ENCODE results near the gene MSANTD2. TPM values are rescaled to one million over a fixed set of nuclear protein-coding genes. Genes with fewer than 3 reads are reported as not detected.

The MSANTD2 gene
- total and polyA plus RNA-seq, 9 of the 15 experiments (the other 6 are each of a cell fraction or from before 2014, with no cell fraction given) = 1.3 to 9.9 (median 5.3) TPM

- in situ Hi-C loops (cut with MboI) = no loop called here
- no peaks in the 10 kb centered on the region for H4K20me1 ChIP-seq (replicated peaks; ENCODE audit: control insufficient read depth, insufficient read depth, low read length)
- H3K9me1 ChIP-seq (ENCODE audit: control insufficient read depth, insufficient read depth, low read length) = no peaks in the 10 kb centered on the region
- H3K27ac ChIP-seq (ENCODE audit: extremely low read depth, low read depth, low read length) = no peak overlapping the region
- no peaks in the 10 kb centered on the region for H3K9me3 ChIP-seq (replicated peaks; ENCODE audit: control insufficient read depth, insufficient read depth, low read depth, low read length)
- H3K79me2 ChIP-seq (ENCODE audit: control insufficient read depth, insufficient read depth, low read length) = no peaks in the 10 kb centered on the region
- no peak overlapping the region for H3K4me2 ChIP-seq (ENCODE audit: insufficient read depth, low read length)
- ATAC-seq (no peak), DNase-seq (ENCODE audit: extremely low read depth in 1 of 4, low spot score in 3 of 4) (no peak), FAIRE-seq (no peak)
- no peaks in the 10 kb centered on the region for H3K36me3 ChIP-seq (ENCODE audit: control insufficient read depth, insufficient read depth, low read length)
- no peak overlapping the region for H3K9ac ChIP-seq (ENCODE audit: insufficient read depth in 1 of 2, low read depth in 2 of 2, low read length in 2 of 2)
- BruUV-seq (replicated peaks) = no TSS peak
- H3K4me1 ChIP-seq (replicated peaks in 1 of 2; ENCODE audit: control insufficient read depth in 2 of 2, insufficient read depth in 2 of 2, low read length in 2 of 2) = peaks cover 0 to 2% of the 10 kb centered on the region in 2 experiments; a peak in 2 of 5 replicates
- intact Hi-C loops (cut with micrococcal nuclease) = no loop called here
- H3K4me3 ChIP-seq = no peak overlapping the region
- H2AFZ ChIP-seq (ENCODE audit: low read depth, low read length) = no peak overlapping the region
- peaks cover 20 to 24% of the 10 kb centered on the region in 2 experiments for H3K27me3 ChIP-seq (ENCODE audit: control insufficient read depth in 2 of 2, insufficient read depth in 2 of 2, low read length in 2 of 2)
- TF ChIP-seq MCM2 (IDR thresholded peaks at IDR 0.05; ENCODE audit: low read depth) (no peak), SIN3B (IDR thresholded peaks at IDR 0.05; ENCODE audit: low read depth) (no peak), SMAD4 (CRISPR knock-in tag; conservative IDR thresholded peaks at IDR 0.05) (no peak), ZNF212 (CRISPR knock-in tag; IDR thresholded peaks at IDR 0.05) (no peak), RNF219 (CRISPR knock-in tag; IDR thresholded peaks at IDR 0.05) (no peak), HMG20A (CRISPR knock-in tag; conservative IDR thresholded peaks at IDR 0.05) (no peak), CTCFL (IDR thresholded peaks at IDR 0.05; ENCODE audit: borderline replicate concordance, insufficient read depth, low read depth, low read length, poor library complexity, severe bottlenecking) (no peak), E2F8 (IDR thresholded peaks at IDR 0.05; ENCODE audit: low read depth, partially characterized antibody) (no peak), RHOXF2B (CRISPR knock-in tag; conservative IDR thresholded peaks at IDR 0.05) (no peak)
- POLR2A ChIA-PET = interaction anchor here (0.6 kb wide), 1 partner anchor 246 kb away, joined by 6 read pairs; the partner anchor contains the start of gene SLC37A2
- WGBS (ENCODE audit: insufficient coverage, low coverage, missing lambda C conversion rate) = 3% methylated on average over 3 of the region's 3 CpGs
- CTCF ChIA-PET (ENCODE audit: low intra/inter-chr PET ratio) = no interaction called here
Observed at GRCh38 chr11:124817036-124817435, 16.8 kb upstream of the MSANTD2 start.
